ENCODE data around the gene CRISP2. TPM values are rescaled to one million over a fixed set of nuclear protein-coding genes. Genes with fewer than 3 reads are reported as not detected.

CRISP2 gene
- not detected for total RNA-seq
- polyA plus RNA-seq = not detected

GRCh38 chr6:49713346-49713745, at the start of gene CRISP2:
CRISP2 (minus strand) TSS chr6:49713543; CDS start chr6:49709196, 4,347 bp downstream.
- no peaks in the 10 kb centered on the region for H3K27me3 Mint-ChIP-seq

GRCh38 chr6:49744259-49744658, 30.9 kb upstream of the CRISP2 start, which contains the start of gene CRISP3:
CRISP3 (minus strand) TSS chr6:49744388; CDS start chr6:49744367, 21 bp downstream.
- Histone ChIP-seq H3K27me3 (ENCODE audit: insufficient read depth, low read length) (no peaks in the 10 kb centered on the region), H3K36me3 (ENCODE audit: insufficient read depth, low read length) (no peaks in the 10 kb centered on the region), H3K9me3 (ENCODE audit: control insufficient read depth in 1 of 2, low read length in 2 of 2) (no peaks in the 10 kb centered on the region), H3K4me3 (ENCODE audit: low read length in 2 of 2) (no peak within 1 kb of the TSS), H3K4me1 (ENCODE audit: insufficient read depth, low read length) (no peaks in the 10 kb centered on the region), H3K27ac (ENCODE audit: low read depth, low read length) (no peak within 1 kb of the TSS)
- intact Hi-C loops (cut with micrococcal nuclease) = no loop called here
- Mint-ChIP-seq H3K27ac (no peak within 1 kb of the TSS), H3K36me3 (no peaks in the 10 kb centered on the region), H3K4me3 (no peak within 1 kb of the TSS), H3K4me1 (no peaks in the 10 kb centered on the region), H3K9me3 (peaks cover 0 to 4% (median 0%) of the 10 kb centered on the region in 8 donors), H3K27me3 (no peaks in the 10 kb centered on the region)
- DNase-seq = no peak
- ChIA-PET POLR2A (ENCODE audit: partially characterized antibody) (no interaction called here), CTCF (ENCODE audit: partially characterized antibody) (no interaction called here)

More at GRCh38 chr6:49713346-49713745, at the start of gene CRISP2:
- Mint-ChIP-seq H3K4me1 (no peaks in the 10 kb centered on the region), H3K4me3 (no peak within 1 kb of the TSS), H3K9me3 (peaks cover 0 to 10% (median 4%) of the 10 kb centered on the region in 8 donors), H3K36me3 (no peaks in the 10 kb centered on the region), H3K27ac (no peak within 1 kb of the TSS)
- Histone ChIP-seq H3K27me3 (ENCODE audit: insufficient read depth, low read length) (no peaks in the 10 kb centered on the region), H3K9me3 (ENCODE audit: control insufficient read depth in 1 of 2, low read length in 2 of 2) (no peaks in the 10 kb centered on the region), H3K4me1 (ENCODE audit: insufficient read depth, low read length) (no peaks in the 10 kb centered on the region), H3K36me3 (ENCODE audit: insufficient read depth, low read length) (no peaks in the 10 kb centered on the region), H3K27ac (ENCODE audit: low read depth, low read length) (no peak within 1 kb of the TSS), H3K4me3 (ENCODE audit: low read length in 2 of 2) (no peak within 1 kb of the TSS)
- no peak for DNase-seq
- ChIA-PET POLR2A (ENCODE audit: partially characterized antibody) (no interaction called here), CTCF (ENCODE audit: partially characterized antibody) (no interaction called here)
- intact Hi-C loops (cut with micrococcal nuclease) = no loop called here

- Mint-ChIP-seq H3K27ac (no peak overlapping the region), H3K36me3 (no peaks in the 10 kb centered on the region), H3K9me3 (peaks cover 0 to 5% (median 0%) of the 10 kb centered on the region in 8 donors), H3K27me3 (no peaks in the 10 kb centered on the region), H3K4me1 (no peaks in the 10 kb centered on the region), H3K4me3 (no peak overlapping the region)
- no peak overlapping the region for H3K4me3 ChIP-seq (ENCODE audit: low read length in 2 of 2)
- CTCF ChIA-PET (ENCODE audit: partially characterized antibody) = no interaction called here
- intact Hi-C loops (cut with micrococcal nuclease) = no loop called here
- no peaks in the 10 kb centered on the region for H3K36me3 ChIP-seq (ENCODE audit: insufficient read depth, low read length)
- POLR2A ChIA-PET (ENCODE audit: partially characterized antibody) = no interaction called here
- no peak for DNase-seq
- H3K27me3 ChIP-seq (ENCODE audit: insufficient read depth, low read length) = no peaks in the 10 kb centered on the region
- H3K9me3 ChIP-seq (ENCODE audit: control insufficient read depth in 1 of 2, low read length in 2 of 2) = no peaks in the 10 kb centered on the region
- H3K27ac ChIP-seq (ENCODE audit: low read depth, low read length) = no peak overlapping the region
- H3K4me1 ChIP-seq (ENCODE audit: insufficient read depth, low read length) = no peaks in the 10 kb centered on the region
These were observed 30.1 kb upstream of the CRISP2 start for GRCh38 chr6:49743429-49743828.

GRCh38 chr6:49739423-49739822, 26.1 kb upstream of the CRISP2 start:
- Mint-ChIP-seq H3K36me3 (no peaks in the 10 kb centered on the region), H3K4me3 (no peak overlapping the region)
- POLR2A ChIA-PET (ENCODE audit: partially characterized antibody) = no interaction called here

GRCh38 chr6:49736017-49736508, 22.7 kb upstream of the CRISP2 start:
- H3K4me1 Mint-ChIP-seq = no peaks in the 10 kb centered on the region
- H3K27ac Mint-ChIP-seq = no peak overlapping the region
- H3K9me3 Mint-ChIP-seq = peaks cover 0 to 6% (median 0%) of the 10 kb centered on the region in 8 donors
- Histone ChIP-seq H3K4me3 (ENCODE audit: low read length in 2 of 2) (no peak overlapping the region), H3K27ac (ENCODE audit: low read depth, low read length) (no peak overlapping the region), H3K4me1 (ENCODE audit: insufficient read depth, low read length) (no peaks in the 10 kb centered on the region), H3K9me3 (ENCODE audit: control insufficient read depth in 1 of 2, low read length in 2 of 2) (no peaks in the 10 kb centered on the region), H3K36me3 (ENCODE audit: insufficient read depth, low read length) (no peaks in the 10 kb centered on the region), H3K27me3 (ENCODE audit: insufficient read depth, low read length) (no peaks in the 10 kb centered on the region)
- ChIA-PET CTCF (ENCODE audit: partially characterized antibody) (no interaction called here), POLR2A (ENCODE audit: partially characterized antibody) (no interaction called here)
- intact Hi-C loops (cut with micrococcal nuclease) = no loop called here
- H3K36me3 Mint-ChIP-seq = no peaks in the 10 kb centered on the region
- no peak for DNase-seq
- no peaks in the 10 kb centered on the region for H3K27me3 Mint-ChIP-seq
- H3K4me3 Mint-ChIP-seq = no peak overlapping the region

More at GRCh38 chr6:49739423-49739822, 26.1 kb upstream of the CRISP2 start:
- no peak overlapping the region for H3K4me3 ChIP-seq (ENCODE audit: low read length in 2 of 2)
- intact Hi-C loops (cut with micrococcal nuclease) = no loop called here
- no peak for DNase-seq
- H3K4me1 Mint-ChIP-seq = no peaks in the 10 kb centered on the region
- no peaks in the 10 kb centered on the region for H3K36me3 ChIP-seq (ENCODE audit: insufficient read depth, low read length)
- no peaks in the 10 kb centered on the region for H3K9me3 ChIP-seq (ENCODE audit: control insufficient read depth in 1 of 2, low read length in 2 of 2)
- H3K27me3 Mint-ChIP-seq = no peaks in the 10 kb centered on the region
- no peaks in the 10 kb centered on the region for H3K4me1 ChIP-seq (ENCODE audit: insufficient read depth, low read length)
- no peak overlapping the region for H3K27ac ChIP-seq (ENCODE audit: low read depth, low read length)
- no peaks in the 10 kb centered on the region for H3K27me3 ChIP-seq (ENCODE audit: insufficient read depth, low read length)
- H3K9me3 Mint-ChIP-seq = peaks cover 0 to 6% (median 0%) of the 10 kb centered on the region in 8 donors
- CTCF ChIA-PET (ENCODE audit: partially characterized antibody) = no interaction called here
- no peak overlapping the region for H3K27ac Mint-ChIP-seq

GRCh38 chr6:49733680-49734079, 20.3 kb upstream of the CRISP2 start:
- no peak for DNase-seq
- H3K27ac Mint-ChIP-seq = no peak overlapping the region
- no peaks in the 10 kb centered on the region for H3K36me3 Mint-ChIP-seq
- H3K4me3 Mint-ChIP-seq = no peak overlapping the region
- ChIA-PET POLR2A (ENCODE audit: partially characterized antibody) (no interaction called here), CTCF (ENCODE audit: partially characterized antibody) (no interaction called here)
- no peaks in the 10 kb centered on the region for H3K9me3 ChIP-seq (ENCODE audit: control insufficient read depth in 1 of 2, low read length in 2 of 2)
- H3K27me3 Mint-ChIP-seq = no peaks in the 10 kb centered on the region
- peaks cover 0 to 4% (median 0%) of the 10 kb centered on the region in 8 donors for H3K9me3 Mint-ChIP-seq
- no peak overlapping the region for H3K27ac ChIP-seq (ENCODE audit: low read depth, low read length)
- H3K27me3 ChIP-seq (ENCODE audit: insufficient read depth, low read length) = no peaks in the 10 kb centered on the region
- no peaks in the 10 kb centered on the region for H3K4me1 ChIP-seq (ENCODE audit: insufficient read depth, low read length)
- no peaks in the 10 kb centered on the region for H3K36me3 ChIP-seq (ENCODE audit: insufficient read depth, low read length)
- H3K4me3 ChIP-seq (ENCODE audit: low read length in 2 of 2) = no peak overlapping the region
- H3K4me1 Mint-ChIP-seq = no peaks in the 10 kb centered on the region
- intact Hi-C loops (cut with micrococcal nuclease) = no loop called here

GRCh38 chr6:49732781-49733180, 19.4 kb upstream of the CRISP2 start:
- ChIA-PET CTCF (ENCODE audit: partially characterized antibody) (no interaction called here), POLR2A (ENCODE audit: partially characterized antibody) (interaction anchor here (0.7 kb wide), 1 partner anchor 800 kb away, joined by 3 read pairs; no protein-coding TSS in a partner anchor)
- Mint-ChIP-seq H3K4me3 (no peak overlapping the region), H3K4me1 (no peaks in the 10 kb centered on the region), H3K27ac (no peak overlapping the region), H3K9me3 (peaks cover 0 to 3% (median 0%) of the 10 kb centered on the region in 8 donors), H3K36me3 (no peaks in the 10 kb centered on the region), H3K27me3 (no peaks in the 10 kb centered on the region)
- no peaks in the 10 kb centered on the region for H3K4me1 ChIP-seq (ENCODE audit: insufficient read depth, low read length)
- no peak overlapping the region for H3K27ac ChIP-seq (ENCODE audit: low read depth, low read length)
- H3K36me3 ChIP-seq (ENCODE audit: insufficient read depth, low read length) = no peaks in the 10 kb centered on the region
- no peak overlapping the region for H3K4me3 ChIP-seq (ENCODE audit: low read length in 2 of 2)
- no peak for DNase-seq
- intact Hi-C loops (cut with micrococcal nuclease) = no loop called here
- no peaks in the 10 kb centered on the region for H3K9me3 ChIP-seq (ENCODE audit: control insufficient read depth in 1 of 2, low read length in 2 of 2)
- no peaks in the 10 kb centered on the region for H3K27me3 ChIP-seq (ENCODE audit: insufficient read depth, low read length)

GRCh38 chr6:49730251-49730650, 16.9 kb upstream of the CRISP2 start:
- Mint-ChIP-seq H3K27me3 (no peaks in the 10 kb centered on the region), H3K36me3 (no peaks in the 10 kb centered on the region), H3K27ac (no peak overlapping the region), H3K4me1 (no peaks in the 10 kb centered on the region), H3K9me3 (peaks cover 0 to 3% (median under 1%) of the 10 kb centered on the region in 8 donors), H3K4me3 (no peak overlapping the region)
- no peaks in the 10 kb centered on the region for H3K9me3 ChIP-seq (ENCODE audit: control insufficient read depth in 1 of 2, low read length in 2 of 2)
- no peak overlapping the region for H3K27ac ChIP-seq (ENCODE audit: low read depth, low read length)
- no peaks in the 10 kb centered on the region for H3K27me3 ChIP-seq (ENCODE audit: insufficient read depth, low read length)
- no peaks in the 10 kb centered on the region for H3K4me1 ChIP-seq (ENCODE audit: insufficient read depth, low read length)
- no peak overlapping the region for H3K4me3 ChIP-seq (ENCODE audit: low read length in 2 of 2)
- no peaks in the 10 kb centered on the region for H3K36me3 ChIP-seq (ENCODE audit: insufficient read depth, low read length)
- no peak for DNase-seq
- POLR2A ChIA-PET (ENCODE audit: partially characterized antibody) = no interaction called here
- CTCF ChIA-PET (ENCODE audit: partially characterized antibody) = no interaction called here
- intact Hi-C loops (cut with micrococcal nuclease) = no loop called here

All from CD4-positive, alpha-beta memory T cell (primary cell).